Heart right ventricle (tissue), 16 donors: ENCODE measurements around the gene GZMM. TPM values are rescaled to one million over a fixed set of nuclear protein-coding genes. Genes with fewer than 3 reads are reported as not detected.
A peak's percentile ranks its signal among the peaks of the same experiment; 100 is the strongest.

ENCODE experiments used
- ATAC-seq, 8 donors: fragments of 200-7000 bp; cut with Tn5 transposase; one replicate each; pipeline ENCODE4 v1.9.1; 2020; ENCODE audit warnings: mild to moderate bottlenecking in 8 of 8, moderate library complexity in 8 of 8, moderate number of reproducible peaks in 1 of 8
- DNase-seq, 2 donors: peaks; one replicate each; pipeline ENCODE4 v3.0.0-alpha.2; 2020
- H3K27ac ChIP-seq, 10 donors: fragments of 200-600 bp; sonication (generic) in 2 of 10; one replicate each; pipeline versions ENCODE4 v1.5.0 to v1.8.0; 2020 to 2022; ENCODE audit warnings: mild to moderate bottlenecking in 3 of 10
- H3K27me3 ChIP-seq, 7 donors: fragments of 200-600 bp; one replicate each; pipeline ENCODE4 v1.8.0; 2021 to 2022; ENCODE audit warnings: mild to moderate bottlenecking in 2 of 7
- H3K36me3 ChIP-seq, 9 donors: fragments of 200-600 bp; sonication (generic) in 1 of 9; one replicate each; pipeline versions ENCODE4 v1.5.0 to v1.8.0; 2020 to 2022; ENCODE audit warnings: mild to moderate bottlenecking in 2 of 9
- H3K4me1 ChIP-seq, 9 donors: fragments of 200-600 bp; sonication (generic) in 1 of 9; one replicate each; pipeline versions ENCODE4 v1.5.0 to v1.8.0; 2020 to 2022; ENCODE audit warnings: mild to moderate bottlenecking in 4 of 9
- H3K4me3 ChIP-seq, 10 donors: fragments of 200-600 bp; sonication (generic) in 2 of 10; one replicate each; pipeline versions ENCODE4 v1.5.0 to v1.8.0; 2020 to 2022; ENCODE audit warnings: mild to moderate bottlenecking in 7 of 10, moderate library complexity in 2 of 10
- H3K9me3 ChIP-seq, 11 donors: fragments of 200-600 bp in 10 of 11; sonication (generic) in 2 of 11; one replicate each; pipeline versions ENCODE4 v1.5.0 to v1.8.0; 2013 to 2022; ENCODE audit warnings: mild to moderate bottlenecking in 2 of 11, control low read depth in 1 of 11, moderate library complexity in 1 of 11
- WGBS, 2 donors: extraction: QIAGEN DNeasy Blood & Tissue Kit; methylation state at CpG; one replicate each; pipeline ENCODE4 v1.1.7; 2013; ENCODE audit warnings: inconsistent platforms in 1 of 2; 5-methylcytosine and 5-hydroxymethylcytosine counted together
- intact Hi-C, 10 donors: fragments of 100-400 bp; cut with DNase I; formaldehyde crosslinking; loops; one replicate each; pipeline versions ENCODE4 v1.11.1 to v1.14.2; 2022
- polyA plus RNA-seq, 2 donors: library from polyadenylated mRNA; stranded (reverse); fragments of 200-250 nt; gene quantifications; one replicate each; pipeline ENCODE4 v1.2.3, GENCODE V29; 2013
- total RNA-seq, 10 donors: library from RNA; stranded (reverse); fragmentation: NEBNext Ultra II Directional in 3 of 10; extraction: Animal tissue kit (Norgen Biotek cat#: 25700) in 3 of 10; gene quantifications; one replicate each; pipeline versions ENCODE4 v1.2.1 to v1.2.4, GENCODE V29; 2021 to 2023
- TF ChIP-seq, protein P1 (sequence below), 9 donors: fragments of 200-600 bp; sonication (generic) in 2 of 9; IDR thresholded peaks; one replicate each; pipeline versions ENCODE4 v1.5.0 to v1.8.0; 2021 to 2022; ENCODE audit warnings: antibody characterized with exemption in 9 of 9, mild to moderate bottlenecking in 5 of 9, moderate library complexity in 1 of 9
- donor health status: Arrhythmogenic right ventricular cardiomyopathy.
- donor health status: ischemic (EF 13 %, LVEDD 7.1; RV severe dilation, severe dysfunction).
- donor health status: healthy with polysubstance abuse.
- donor health status: DM: no; HTN: yes; CAD: no.
- donor health status: DM: no; HTN: no; CAD: no.
- donor health status: ischemic (EF 25% LVEDD 6.9; RV normal size, moderate dysfunction).
- donor health status: ischemic (EF 25% LVEDD 5.7; RV mildly dilated, moderate dysfunction).
- donor health status: healthy.
- donor health status: DM: yes; HTN: yes; CAD: no.
- donor health status: Ischemic cardiomyopathy.
- donor health status: ischemic (EF 35%, LVEDD 5.7; RV mildly dilated, moderate dysfunction).
- donor health status: nonischemic (EF 11% LVEDD 7.7; RV severe dilation, severe dysfunction).
- donor health status: DM: yes; HTN: yes; CAD: no.
- donor health status: PGD.
- donor health status: ischemic (EF 29% LVEDD 5.4; RV normal size, mild dysfunction).
- donor health status: nonischemic (EF 23%, LVEDD 6.1; RV moderate dilation, normal function).

The GZMM gene
- total and polyA plus RNA-seq, 12 donors, result 0.25 to 2.7 (median 0.44) TPM; not detected in 7

DNA sequence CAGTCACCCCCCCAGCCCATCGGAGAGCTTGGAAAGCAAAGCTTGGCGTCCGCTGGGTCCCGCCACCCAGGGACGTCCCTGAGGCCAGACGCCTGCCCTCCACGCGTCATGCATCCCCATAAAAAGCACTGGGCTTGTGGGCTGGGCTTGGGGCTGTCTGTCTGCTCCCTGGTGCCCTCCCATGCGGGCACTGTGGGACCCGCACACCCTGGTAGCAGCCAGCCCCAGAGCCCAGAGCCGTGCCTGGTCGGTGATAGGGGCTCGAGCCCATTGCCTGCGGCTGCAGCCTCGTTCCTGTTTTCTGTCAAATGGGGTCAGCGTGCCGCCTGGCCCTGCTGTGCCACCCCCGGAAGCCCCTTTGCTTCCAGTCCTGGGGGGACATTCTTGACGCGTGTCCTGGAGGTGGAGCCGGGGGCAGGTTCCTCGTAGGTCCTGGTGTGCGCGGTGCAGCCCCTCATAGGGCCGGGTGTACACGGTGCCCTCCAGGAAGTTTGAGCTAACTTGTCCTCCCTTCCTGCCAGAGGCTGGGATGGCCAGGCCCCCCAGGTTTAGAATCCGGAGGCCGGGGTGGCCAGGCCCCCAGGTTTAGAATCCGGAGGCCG, 4.3 kb upstream of the GZMM start:
- ATAC-seq, result peak in 3 of 8 donors; percentile 47 to 60 (median 52)
- DNase-seq, result no peak
- Histone ChIP-seq H3K4me3 (no peak overlapping the region), H3K9me3 (no peaks in the 10 kb centered on the region), H3K27ac (no peak overlapping the region), H3K4me1 (peaks cover 6 to 46% (median 25%) of the 10 kb centered on the region in 9 donors), H3K36me3 (peaks cover 0 to 75% (median 58%) of the 10 kb centered on the region in 9 donors), H3K27me3 (no peaks in the 10 kb centered on the region)
- intact Hi-C loops, result loop anchor here in 1 of 10 donors (10.0 kb wide), 1 partner anchor 95 kb away; the partner anchor contains the start of genes FGF22 and POLRMT
- WGBS, 2 donors, result 88 to 90% methylated on average over 30 of the region's 30 CpGs
- TF ChIP-seq, protein P1, sequence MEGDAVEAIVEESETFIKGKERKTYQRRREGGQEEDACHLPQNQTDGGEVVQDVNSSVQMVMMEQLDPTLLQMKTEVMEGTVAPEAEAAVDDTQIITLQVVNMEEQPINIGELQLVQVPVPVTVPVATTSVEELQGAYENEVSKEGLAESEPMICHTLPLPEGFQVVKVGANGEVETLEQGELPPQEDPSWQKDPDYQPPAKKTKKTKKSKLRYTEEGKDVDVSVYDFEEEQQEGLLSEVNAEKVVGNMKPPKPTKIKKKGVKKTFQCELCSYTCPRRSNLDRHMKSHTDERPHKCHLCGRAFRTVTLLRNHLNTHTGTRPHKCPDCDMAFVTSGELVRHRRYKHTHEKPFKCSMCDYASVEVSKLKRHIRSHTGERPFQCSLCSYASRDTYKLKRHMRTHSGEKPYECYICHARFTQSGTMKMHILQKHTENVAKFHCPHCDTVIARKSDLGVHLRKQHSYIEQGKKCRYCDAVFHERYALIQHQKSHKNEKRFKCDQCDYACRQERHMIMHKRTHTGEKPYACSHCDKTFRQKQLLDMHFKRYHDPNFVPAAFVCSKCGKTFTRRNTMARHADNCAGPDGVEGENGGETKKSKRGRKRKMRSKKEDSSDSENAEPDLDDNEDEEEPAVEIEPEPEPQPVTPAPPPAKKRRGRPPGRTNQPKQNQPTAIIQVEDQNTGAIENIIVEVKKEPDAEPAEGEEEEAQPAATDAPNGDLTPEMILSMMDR (IDR thresholded peaks at IDR 0.05), result no peak

DNA sequence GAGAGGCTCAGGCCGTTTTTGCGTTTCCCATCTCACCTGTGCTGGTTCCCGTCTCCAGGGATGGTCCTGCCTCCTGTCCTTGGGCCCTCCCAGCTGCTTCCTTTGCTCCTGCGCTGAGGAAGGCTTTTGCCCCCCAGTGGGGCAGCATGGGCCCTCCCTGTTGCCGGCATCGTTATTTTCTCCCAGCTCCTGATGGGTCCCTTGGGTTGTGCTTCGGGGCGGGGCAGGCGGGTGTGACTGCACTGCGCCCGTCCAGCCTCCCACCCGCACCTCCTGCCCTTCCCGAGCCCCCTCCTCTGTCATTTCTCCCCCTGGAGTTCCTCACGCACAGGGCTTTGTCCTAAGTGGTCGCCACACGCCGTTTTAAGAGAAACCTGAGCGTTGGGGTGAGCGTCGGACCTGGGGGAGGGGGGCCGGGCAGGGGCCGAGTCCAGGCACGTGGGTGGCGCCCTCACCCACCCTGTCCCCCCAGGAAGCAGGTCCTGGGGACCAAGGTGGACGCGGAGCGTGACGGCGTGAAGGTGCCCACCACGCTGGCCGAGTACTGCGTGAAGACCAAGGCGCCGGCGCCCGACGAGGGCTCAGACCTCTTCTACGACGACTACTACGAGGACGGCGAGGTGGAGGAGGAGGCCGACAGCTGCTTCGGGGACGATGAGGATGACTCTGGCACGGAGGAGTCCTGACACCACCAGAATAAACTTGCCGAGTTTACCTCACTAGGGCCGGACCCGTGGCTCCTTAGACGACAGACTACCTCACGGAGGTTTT, 2.8 kb upstream of the GZMM start:
- no peak for ATAC-seq
- 89% methylated on average over 51 of the region's 51 CpGs for WGBS, 2 donors
- DNase-seq, result no peak
- TF ChIP-seq, protein P1 (IDR thresholded peaks at IDR 0.05), result no peak
- Histone ChIP-seq H3K27ac (no peak overlapping the region), H3K4me3 (no peak overlapping the region), H3K4me1 (peaks cover 0 to 32% (median 12%) of the 10 kb centered on the region in 9 donors), H3K36me3 (peaks cover 0 to 65% (median 52%) of the 10 kb centered on the region in 9 donors), H3K27me3 (no peaks in the 10 kb centered on the region), H3K9me3 (no peaks in the 10 kb centered on the region)
- intact Hi-C loops, result no loop called here

DNA sequence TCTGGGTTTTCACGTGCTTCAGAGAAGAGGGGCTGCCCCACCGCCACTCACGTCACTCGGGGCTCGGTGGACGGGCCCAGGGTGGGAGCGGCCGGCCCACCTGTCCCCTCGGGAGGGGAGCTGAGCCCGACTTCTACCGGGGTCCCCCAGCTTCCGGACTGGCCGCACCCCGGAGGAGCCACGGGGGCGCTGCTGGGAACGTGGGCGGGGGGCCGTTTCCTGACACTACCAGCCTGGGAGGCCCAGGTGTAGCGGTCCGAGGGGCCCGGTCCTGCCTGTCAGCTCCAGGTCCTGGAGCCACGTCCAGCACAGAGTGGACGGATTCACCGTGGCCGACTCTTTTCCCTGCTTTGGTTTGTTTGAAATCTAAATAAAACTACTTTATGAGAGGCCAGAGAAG, 2.2 kb upstream of the GZMM start:
- H3K27me3 ChIP-seq, result no peaks in the 10 kb centered on the region
- ATAC-seq (peak in 2 of 8 donors; percentile 2 to 10), DNase-seq (no peak)
- H3K27ac ChIP-seq, result no peak overlapping the region
- H3K36me3 ChIP-seq, result peaks cover 0 to 58% (median 45%) of the 10 kb centered on the region in 9 donors
- intact Hi-C loops, result no loop called here
- H3K9me3 ChIP-seq, result no peaks in the 10 kb centered on the region
- TF ChIP-seq, protein P1 (IDR thresholded peaks at IDR 0.05), result no peak
- no peak overlapping the region for H3K4me3 ChIP-seq
- H3K4me1 ChIP-seq, result peaks cover 0 to 32% (median 12%) of the 10 kb centered on the region in 9 donors
- 90 to 91% methylated on average over 26 of the region's 26 CpGs for WGBS, 2 donors

DNA sequence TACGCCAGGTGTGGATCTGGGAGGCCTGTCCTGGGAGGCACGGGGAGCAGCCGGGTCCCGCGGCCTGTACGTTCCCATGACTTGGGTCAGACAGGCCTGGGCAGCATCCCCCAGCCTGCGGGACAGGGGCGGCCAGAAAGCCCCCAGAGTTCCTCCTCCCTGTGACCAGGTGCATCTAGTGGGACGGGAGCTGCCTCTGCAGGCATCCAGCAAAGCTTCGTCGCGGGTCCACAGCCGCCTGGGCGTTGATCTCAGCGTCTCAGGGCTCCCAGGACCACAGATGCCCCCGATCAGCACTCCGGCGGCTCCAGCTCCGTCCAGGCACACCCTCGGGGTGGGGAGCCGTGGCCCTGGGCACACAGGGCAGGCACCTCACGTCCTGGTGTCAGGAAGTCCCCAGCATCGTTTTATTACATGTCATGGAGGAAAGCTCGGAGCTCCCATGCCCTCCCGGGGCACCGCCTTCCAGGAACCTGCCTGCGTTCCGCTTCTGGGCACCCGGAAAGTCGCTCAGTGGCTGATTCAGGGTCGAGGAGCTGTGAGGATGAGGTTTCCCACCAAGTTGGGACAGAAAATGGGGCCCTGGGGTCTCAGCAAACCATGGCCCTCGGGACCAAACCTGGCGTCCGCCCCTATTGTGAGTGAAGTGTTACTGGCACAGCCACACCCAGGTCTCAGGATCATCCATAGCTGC, 1.5 kb upstream of the GZMM start:
- no peaks in the 10 kb centered on the region for H3K9me3 ChIP-seq
- ATAC-seq (peak in 2 of 8 donors; percentile 6 to 23), DNase-seq (no peak)
- TF ChIP-seq, protein P1 (IDR thresholded peaks at IDR 0.05), result no peak
- H3K4me1 ChIP-seq, result peaks cover 0 to 32% (median 12%) of the 10 kb centered on the region in 9 donors
- 91 to 92% methylated on average over 34 of the region's 34 CpGs for WGBS, 2 donors
- no peak overlapping the region for H3K27ac ChIP-seq
- H3K4me3 ChIP-seq, result no peak overlapping the region
- no peaks in the 10 kb centered on the region for H3K27me3 ChIP-seq
- H3K36me3 ChIP-seq, result peaks cover 0 to 52% (median 39%) of the 10 kb centered on the region in 9 donors
- intact Hi-C loops, result no loop called here
